Nucleus accumbens (tissue), 56 donors: ENCODE results near the gene VPS16.
"Not testable (repeated sequence)": the region's sequence is repeated elsewhere in the genome, so short reads cannot be mapped to it uniquely, and the experiment has no call there.

Experiments
- DNase-seq, 56 donors: peaks; one replicate each; lab custom pipeline; 2025; lab: John Stamatoyannopoulos, UW

VPS16 gene

DNA sequence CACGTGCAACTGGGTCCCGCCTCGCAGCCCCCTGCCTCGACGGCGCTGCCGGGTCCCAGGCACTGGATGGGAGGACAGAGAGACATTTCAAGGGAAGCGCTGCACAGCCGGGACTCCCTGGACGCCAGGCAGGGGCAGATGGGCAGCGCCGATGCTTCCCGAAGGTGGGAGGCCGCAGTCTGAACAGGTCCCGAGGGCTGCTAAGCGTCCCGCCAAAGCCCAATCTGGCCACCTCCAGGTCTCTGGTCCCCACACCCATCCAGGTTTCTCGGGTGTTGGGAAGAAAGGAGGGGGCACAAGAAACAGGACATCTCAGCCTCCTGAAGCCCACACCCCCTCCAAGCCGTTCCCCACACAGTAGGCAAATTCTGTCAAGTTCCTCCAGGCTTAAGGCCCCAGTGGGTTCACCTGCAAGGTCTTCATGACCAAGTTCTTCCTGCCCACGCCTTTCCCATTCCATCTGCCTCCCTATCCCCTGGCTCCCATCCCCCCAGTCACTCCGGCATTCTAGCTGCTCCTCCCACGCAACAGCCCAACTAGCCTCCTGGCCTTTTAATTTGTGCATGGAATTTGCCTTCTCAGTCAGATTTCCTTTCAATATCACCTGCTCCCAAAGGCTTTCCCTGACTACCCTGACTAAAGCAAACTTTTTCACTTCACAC, 34.7 kb upstream of the VPS16 start:
- no peak for DNase-seq

DNA sequence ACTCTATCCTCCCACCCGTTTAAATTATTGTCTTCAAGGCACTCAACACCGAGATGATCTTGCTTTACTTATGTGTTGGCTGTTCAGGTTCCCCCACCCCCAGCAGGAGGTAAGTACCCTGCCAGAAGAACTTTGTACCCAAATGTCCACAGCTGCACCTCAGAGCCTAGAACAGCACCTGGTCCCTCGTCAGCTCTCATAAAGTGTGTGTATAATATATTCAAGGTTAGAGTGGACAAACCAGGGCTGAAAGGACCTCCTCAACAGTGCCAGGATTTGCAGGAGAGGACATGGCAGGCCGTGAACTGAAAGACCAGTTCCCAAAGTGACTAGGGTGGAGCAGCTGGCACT, 34.2 kb upstream of the VPS16 start:
- no peak for DNase-seq

GRCh38 chr20:2807019-2807418, 33.5 kb upstream of the VPS16 start:
- DNase-seq, result no peak

- DNase-seq, result not testable (repeated sequence)
Observed at GRCh38 chr20:2807929-2808328, 32.6 kb upstream of the VPS16 start.

- DNase-seq, result no peak
Observed at GRCh38 chr20:2809690-2810089, 30.9 kb upstream of the VPS16 start.

DNA sequence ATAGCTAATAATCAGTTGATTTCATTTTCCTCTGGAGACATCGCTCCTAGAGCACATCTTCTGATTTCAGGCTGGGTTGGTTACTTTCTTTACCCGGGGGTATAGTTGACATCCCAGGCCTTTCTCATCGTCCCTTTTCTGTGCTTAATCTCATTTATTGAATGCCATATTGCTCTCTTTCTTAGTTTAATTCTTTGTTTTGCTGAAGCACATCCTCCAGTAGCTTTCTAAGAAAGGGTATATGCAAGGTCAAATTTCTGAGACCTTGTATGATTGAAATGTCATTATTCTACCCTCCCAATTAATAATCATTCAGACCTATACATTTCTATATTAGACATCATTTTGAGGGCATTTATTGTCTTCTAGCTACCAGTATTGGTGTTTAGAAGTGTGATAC, 28.4 kb upstream of the VPS16 start:
- no peak for DNase-seq

DNA sequence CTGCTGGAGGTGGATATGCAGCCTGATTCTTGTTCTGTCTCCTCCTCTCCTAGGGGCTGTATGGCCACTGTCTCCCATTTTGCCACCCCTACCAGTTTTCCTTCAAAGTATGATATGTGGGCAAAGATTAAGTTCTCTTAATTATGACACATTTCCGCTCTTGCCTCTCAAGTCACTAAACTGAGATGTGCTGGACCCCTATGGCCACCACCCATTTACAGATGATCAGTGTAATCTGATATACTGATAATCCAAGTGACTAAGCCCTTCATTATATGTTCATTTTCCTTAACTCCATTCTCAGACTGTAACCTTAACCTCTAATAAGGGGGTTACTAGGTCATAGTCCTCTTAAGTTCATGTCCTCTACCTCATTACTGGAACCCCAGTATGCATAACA, 26.5 kb upstream of the VPS16 start:
- no peak for DNase-seq

- DNase-seq, result no peak
Observed at GRCh38 chr20:2814587-2815051, 25.9 kb upstream of the VPS16 start, which contains the start of gene C20orf141. Gene C20orf141 (plus strand): TSS chr20:2814987. CDS start chr20:2815185, 198 bp downstream.

GRCh38 chr20:2815242-2815900, 25.2 kb upstream of the VPS16 start:
- DNase-seq, result no peak

GRCh38 chr20:2816030-2816582, 24.4 kb upstream of the VPS16 start, which contains the start of gene TMEM239:
Gene TMEM239 (plus strand): TSS chr20:2816364. CDS start chr20:2816555, 191 bp downstream.
- no peak for DNase-seq

DNA sequence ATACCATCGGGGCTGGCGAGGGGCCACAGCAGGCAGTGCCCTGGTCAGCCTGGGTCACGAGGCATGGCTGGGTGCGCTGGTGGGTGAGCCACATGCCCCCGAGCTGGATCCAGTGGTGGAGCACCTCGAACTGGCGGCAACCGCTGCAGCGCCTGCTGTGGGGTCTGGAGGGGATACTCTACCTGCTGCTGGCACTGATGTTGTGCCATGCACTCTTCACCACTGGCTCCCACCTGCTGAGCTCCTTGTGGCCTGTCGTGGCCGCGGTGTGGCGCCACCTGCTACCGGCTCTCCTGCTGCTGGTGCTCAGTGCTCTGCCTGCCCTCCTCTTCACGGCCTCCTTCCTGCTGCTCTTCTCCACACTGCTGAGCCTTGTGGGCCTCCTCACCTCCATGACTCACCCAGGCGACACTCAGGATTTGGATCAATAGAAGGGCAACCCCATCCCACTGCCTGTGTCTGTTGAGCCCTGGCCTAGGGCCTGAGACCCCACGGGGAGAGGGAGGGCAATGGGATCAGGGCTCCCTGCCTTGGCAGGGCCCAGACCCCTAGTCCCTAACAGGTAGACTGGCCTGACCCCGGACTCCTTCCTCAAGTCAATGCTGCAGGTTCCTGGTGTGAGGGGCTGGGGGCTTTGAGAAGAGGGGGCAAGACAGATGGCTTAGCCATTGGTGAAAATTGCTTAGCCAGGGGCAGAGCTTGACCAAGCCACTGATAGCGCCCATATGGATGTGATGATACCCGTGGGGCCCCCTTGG, 23.8 kb upstream of the VPS16 start:
- no peak for DNase-seq

DNA sequence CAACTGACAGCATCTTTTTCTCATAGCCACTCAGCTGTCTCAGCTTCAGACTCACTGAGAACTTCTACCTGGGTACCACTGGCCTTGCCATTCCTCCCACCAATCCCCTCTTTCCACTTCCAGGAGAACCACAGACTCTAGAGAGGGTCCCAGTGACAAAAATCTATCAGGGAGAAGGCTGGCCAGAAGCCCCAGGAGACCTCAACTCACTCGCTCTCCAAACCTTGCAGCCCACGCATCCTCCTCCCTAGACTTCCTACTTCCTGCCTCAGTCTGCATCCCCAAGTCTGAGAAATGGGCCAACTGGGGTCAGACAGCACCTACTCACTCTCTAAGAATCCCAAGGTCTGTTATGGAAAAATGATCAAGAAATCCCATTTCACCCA, 23.2 kb upstream of the VPS16 start:
- DNase-seq, result no peak

- no peak for DNase-seq
Observed at GRCh38 chr20:2817891-2818595, 22.5 kb upstream of the VPS16 start.

- DNase-seq, result no peak
Observed at GRCh38 chr20:2820084-2820895, 20.3 kb upstream of the VPS16 start.

DNA sequence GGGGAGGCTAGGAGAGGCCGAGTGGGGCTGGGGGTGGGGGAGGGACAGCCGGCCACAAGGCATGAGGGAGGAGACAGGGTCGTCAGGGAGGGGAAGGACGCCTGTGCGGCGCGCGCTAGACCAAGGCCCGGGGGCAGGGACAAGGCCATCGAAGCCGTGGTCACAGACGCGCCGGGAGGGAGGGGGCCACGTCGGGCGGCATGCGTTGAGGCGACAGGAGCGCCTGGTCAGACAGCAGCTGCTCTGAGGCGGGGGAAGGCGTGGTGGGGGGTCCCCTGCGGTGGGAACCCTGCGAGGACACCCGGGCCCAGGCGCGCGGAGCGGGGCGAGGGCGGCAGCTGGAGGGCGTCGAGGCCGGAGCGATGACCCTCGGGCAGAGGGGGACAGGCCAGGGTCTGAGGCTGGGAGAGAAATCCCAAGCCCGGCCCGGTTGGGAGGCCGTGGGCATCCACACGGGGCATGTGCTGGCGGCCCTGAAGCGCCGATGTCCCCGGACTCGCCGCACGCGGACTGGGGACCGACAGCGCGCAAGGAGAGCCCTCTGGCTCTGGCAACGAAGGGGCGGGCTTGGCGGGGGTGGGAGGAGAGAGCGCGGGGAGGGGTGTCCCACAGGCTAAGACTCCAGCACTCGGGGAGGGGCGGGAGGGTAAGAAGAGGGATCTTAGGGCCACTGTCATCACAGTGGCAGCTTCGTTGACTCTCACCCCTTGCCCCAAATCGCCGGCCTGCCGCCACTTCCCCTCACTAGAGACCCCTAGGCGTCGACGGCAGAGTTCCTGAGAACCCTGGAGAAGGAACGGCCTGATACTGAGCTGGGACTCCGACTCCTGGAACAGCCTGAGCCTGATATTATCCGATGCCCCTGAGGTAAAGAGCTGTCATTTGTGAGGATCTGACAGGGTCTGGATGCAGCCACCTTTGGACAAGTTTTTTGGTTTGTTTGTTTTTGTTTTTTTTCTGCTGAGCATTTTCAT, 19.4 kb upstream of the VPS16 start:
- no peak for DNase-seq

GRCh38 chr20:2822073-2822472, 18.5 kb upstream of the VPS16 start:
- no peak for DNase-seq

DNA sequence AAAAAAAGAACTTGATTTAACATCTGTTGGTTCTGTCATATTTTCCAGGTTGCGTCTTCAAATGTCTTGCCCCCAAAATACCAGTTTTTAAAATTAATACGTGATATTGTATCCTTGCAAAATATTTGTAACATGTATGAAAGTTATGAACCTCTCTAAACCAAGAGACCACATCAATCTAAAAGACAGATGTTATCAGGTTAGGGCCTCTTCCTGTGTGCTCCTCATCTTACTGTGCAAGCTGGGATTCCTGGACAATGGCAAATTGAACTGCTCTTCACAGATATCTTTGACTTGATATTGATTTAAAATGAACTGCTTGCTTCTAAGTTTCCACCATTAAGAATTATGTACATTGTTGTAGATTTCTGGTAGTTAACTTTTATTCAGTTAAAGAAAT, 14.8 kb upstream of the VPS16 start:
- no peak for DNase-seq

DNA sequence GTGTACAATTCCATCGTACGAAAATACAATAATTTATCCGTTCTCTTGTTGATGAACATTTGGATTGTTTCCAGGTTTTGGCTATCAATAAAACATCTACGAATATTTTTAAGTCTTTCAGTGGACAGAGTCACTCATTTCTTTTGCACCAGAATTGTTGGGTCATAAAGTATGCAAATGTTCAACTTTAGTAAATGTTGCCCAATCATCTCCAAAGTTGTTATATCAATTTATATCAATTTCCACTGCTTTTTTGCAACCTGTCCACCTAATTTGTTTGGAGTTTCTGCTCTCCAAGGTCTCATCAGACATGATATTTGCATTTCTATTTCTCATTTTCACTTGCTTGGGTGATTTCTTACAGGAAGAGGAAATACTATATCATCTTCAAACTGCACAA, 13.9 kb upstream of the VPS16 start:
- no peak for DNase-seq

GRCh38 chr20:2829376-2829775, 11.2 kb upstream of the VPS16 start:
- DNase-seq, result no peak
